ENCODE data around the gene VAC14. TPM values are rescaled to one million over a fixed set of nuclear protein-coding genes. Genes with fewer than 3 reads are reported as not detected.
A peak's percentile ranks its signal among the peaks of the same experiment; 100 is the strongest.

The VAC14 gene
- total and polyA plus RNA-seq, 2 experiments from 2014 or later, result 42.3 to 77.7 TPM

DNA sequence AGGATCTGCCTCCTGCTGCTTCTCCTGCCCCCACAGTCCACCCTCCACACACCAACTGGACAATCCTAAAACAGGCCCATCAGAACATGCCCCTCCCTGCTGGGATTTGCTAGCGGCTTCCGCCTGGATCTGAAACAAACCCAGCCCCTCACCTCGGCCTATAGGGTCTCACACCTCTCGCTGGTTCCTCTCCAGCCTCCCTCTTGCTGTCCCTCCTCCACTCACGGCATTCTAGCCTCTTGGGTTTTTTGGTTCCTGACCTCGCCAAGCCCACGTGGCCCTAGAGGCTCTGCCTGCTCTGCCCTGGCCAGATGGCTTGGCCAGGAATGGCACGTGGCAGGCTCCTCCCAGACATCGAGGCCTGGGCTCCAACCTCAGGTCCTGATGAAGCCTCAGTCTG is 99.4 kb downstream of the VAC14 start (continued):
- TF ChIP-seq STAT1 (IDR thresholded peaks at IDR 0.05; ENCODE audit: unreplicated experiment) (no peak), NANOG (IDR thresholded peaks at IDR 0.05; ENCODE audit: borderline replicate concordance) (no peak), REST (IDR thresholded peaks at IDR 0.05; ENCODE audit: unreplicated experiment) (no peak), ZNF114 (CRISPR knock-in tag; IDR thresholded peaks at IDR 0.05) (no peak)
- TF ChIP-seq, protein P1, sequence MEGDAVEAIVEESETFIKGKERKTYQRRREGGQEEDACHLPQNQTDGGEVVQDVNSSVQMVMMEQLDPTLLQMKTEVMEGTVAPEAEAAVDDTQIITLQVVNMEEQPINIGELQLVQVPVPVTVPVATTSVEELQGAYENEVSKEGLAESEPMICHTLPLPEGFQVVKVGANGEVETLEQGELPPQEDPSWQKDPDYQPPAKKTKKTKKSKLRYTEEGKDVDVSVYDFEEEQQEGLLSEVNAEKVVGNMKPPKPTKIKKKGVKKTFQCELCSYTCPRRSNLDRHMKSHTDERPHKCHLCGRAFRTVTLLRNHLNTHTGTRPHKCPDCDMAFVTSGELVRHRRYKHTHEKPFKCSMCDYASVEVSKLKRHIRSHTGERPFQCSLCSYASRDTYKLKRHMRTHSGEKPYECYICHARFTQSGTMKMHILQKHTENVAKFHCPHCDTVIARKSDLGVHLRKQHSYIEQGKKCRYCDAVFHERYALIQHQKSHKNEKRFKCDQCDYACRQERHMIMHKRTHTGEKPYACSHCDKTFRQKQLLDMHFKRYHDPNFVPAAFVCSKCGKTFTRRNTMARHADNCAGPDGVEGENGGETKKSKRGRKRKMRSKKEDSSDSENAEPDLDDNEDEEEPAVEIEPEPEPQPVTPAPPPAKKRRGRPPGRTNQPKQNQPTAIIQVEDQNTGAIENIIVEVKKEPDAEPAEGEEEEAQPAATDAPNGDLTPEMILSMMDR (conservative IDR thresholded peaks at IDR 0.05; ENCODE audit: low read depth in 2 of 2), result no peak
- TF ChIP-seq, protein P2, sequence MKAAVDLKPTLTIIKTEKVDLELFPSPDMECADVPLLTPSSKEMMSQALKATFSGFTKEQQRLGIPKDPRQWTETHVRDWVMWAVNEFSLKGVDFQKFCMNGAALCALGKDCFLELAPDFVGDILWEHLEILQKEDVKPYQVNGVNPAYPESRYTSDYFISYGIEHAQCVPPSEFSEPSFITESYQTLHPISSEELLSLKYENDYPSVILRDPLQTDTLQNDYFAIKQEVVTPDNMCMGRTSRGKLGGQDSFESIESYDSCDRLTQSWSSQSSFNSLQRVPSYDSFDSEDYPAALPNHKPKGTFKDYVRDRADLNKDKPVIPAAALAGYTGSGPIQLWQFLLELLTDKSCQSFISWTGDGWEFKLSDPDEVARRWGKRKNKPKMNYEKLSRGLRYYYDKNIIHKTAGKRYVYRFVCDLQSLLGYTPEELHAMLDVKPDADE (IDR thresholded peaks at IDR 0.05), result no peak

DNA sequence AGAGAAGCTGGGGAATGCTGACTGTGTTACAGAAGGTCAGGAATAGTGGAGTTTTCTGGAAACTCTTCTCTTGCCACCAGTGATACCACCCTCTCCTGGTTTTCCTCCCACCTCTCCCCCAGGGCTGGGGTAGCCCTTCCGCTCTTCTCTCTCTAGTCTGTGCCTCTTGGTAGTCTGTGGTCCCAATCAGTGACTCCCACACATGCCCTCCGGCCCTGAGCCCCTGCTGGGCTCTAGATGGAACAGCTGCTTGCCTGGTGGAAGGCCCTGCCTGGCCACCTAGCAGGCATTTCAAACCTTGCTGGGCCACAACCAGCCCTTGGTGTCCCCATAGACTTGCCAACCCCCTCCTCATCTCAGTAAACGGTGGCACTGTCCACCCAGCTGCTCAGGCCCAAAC is 99.9 kb downstream of the VAC14 start:
- peak overlapping the region; percentile 72; the same call in 1 of the 2 replicates for H3K27ac Mint-ChIP-seq
- H3K36me3 Mint-ChIP-seq (ENCODE audit: low read depth), result no peaks in the 10 kb centered on the region; the same call in 2 of the 3 replicates
- Histone ChIP-seq H3K27me3 (ENCODE audit: insufficient read depth) (no peaks in the 10 kb centered on the region), H3K4me3 (no peak overlapping the region), H3F3A (replicated peaks; ENCODE audit: low read depth) (no peaks in the 10 kb centered on the region), H3K27ac (ENCODE audit: low read depth) (no peak overlapping the region), H4K20me1 (replicated peaks; ENCODE audit: insufficient read depth) (no peaks in the 10 kb centered on the region), H3K4me1 (ENCODE audit: insufficient read depth) (0 out of 2 replicates have a peak, but pooled peaks cover 5% of the 10 kb centered on the region), H3K36me3 (ENCODE audit: insufficient read depth) (no peaks in the 10 kb centered on the region), H3K4me2 (no peak overlapping the region), H3K9me2 (ENCODE audit: insufficient read depth) (no peaks in the 10 kb centered on the region), H3K79me2 (replicated peaks; ENCODE audit: insufficient read depth) (no peaks in the 10 kb centered on the region), H2AFZ (no peak overlapping the region)
- peaks cover 26% of the 10 kb centered on the region for H3K4me1 Mint-ChIP-seq
- H3K4me3 Mint-ChIP-seq, result no peak overlapping the region
- ATAC-seq, result no peak
- H3K27me3 Mint-ChIP-seq (ENCODE audit: insufficient read depth, low read depth, poor library complexity), result peaks cover 30% of the 10 kb centered on the region
- no peak for DNase-seq (ENCODE audit: low spot score)
- no peaks in the 10 kb centered on the region for H3K9me3 Mint-ChIP-seq
- TF ChIP-seq ZNF331 (CRISPR knock-in tag; IDR thresholded peaks at IDR 0.05; ENCODE audit: low read depth), result no peak
- no peak for TF ChIP-seq POLR2AphosphoS5 (IDR thresholded peaks at IDR 0.05; ENCODE audit: low read depth)
- no peak for TF ChIP-seq STAT1 (IDR thresholded peaks at IDR 0.05; ENCODE audit: unreplicated experiment)
- TF ChIP-seq ZNF114 (CRISPR knock-in tag; IDR thresholded peaks at IDR 0.05), result no peak
- TF ChIP-seq, protein P1 (conservative IDR thresholded peaks at IDR 0.05; ENCODE audit: low read depth in 2 of 2), result no peak
- TF ChIP-seq REST (IDR thresholded peaks at IDR 0.05; ENCODE audit: unreplicated experiment), result no peak
- no peak for TF ChIP-seq NANOG (IDR thresholded peaks at IDR 0.05; ENCODE audit: borderline replicate concordance)
- no peak for TF ChIP-seq JUNB (IDR thresholded peaks at IDR 0.05; ENCODE audit: unreplicated experiment)
- no peak for TF ChIP-seq CREB1 (CRISPR knock-in tag; IDR thresholded peaks at IDR 0.05; ENCODE audit: low read depth)

Data from GM23338 (cell line).